Ascending aorta (tissue), 2 donors: ENCODE data around the gene MARCHF3. TPM values are rescaled to one million over a fixed set of nuclear protein-coding genes. Genes with fewer than 3 reads are reported as not detected.

Experiments
- DNase-seq, 2 donors: peaks; one replicate each; pipeline ENCODE4 v3.0.0-alpha.2; 2019; ENCODE audit warnings: low spot score in 2 of 2
- H3K27ac ChIP-seq, 2 donors: fragments of 200-600 bp; sonication (generic); one replicate each; pipeline ENCODE4 v1.5.1; 2016 to 2017; ENCODE audit warnings: mild to moderate bottlenecking in 1 of 2
- H3K27me3 ChIP-seq: fragments of 200-600 bp; sonication (generic); one replicate; pipeline ENCODE4 v1.5.1; 2017
- H3K36me3 ChIP-seq, 2 donors: fragments of 200-600 bp; sonication (generic); one replicate each; pipeline ENCODE4 v1.5.1; 2016
- H3K4me1 ChIP-seq, 2 donors: fragments of 200-600 bp; sonication (generic); one replicate each; pipeline ENCODE4 v1.5.1; 2016 to 2017; ENCODE audit warnings: mild to moderate bottlenecking in 1 of 2
- H3K4me3 ChIP-seq, 2 donors: fragments of 200-600 bp; sonication (generic); one replicate each; pipeline ENCODE4 v1.5.1; 2016 to 2017; ENCODE audit warnings: mild to moderate bottlenecking in 1 of 2
- H3K9me3 ChIP-seq, 2 donors: fragments of 200-600 bp; sonication (generic); one replicate each; pipeline ENCODE4 v1.5.1; 2016
- intact Hi-C: fragments of 100-400 bp; cut with DNase I; formaldehyde crosslinking; loops from one replicate; pipeline ENCODE4 v1.15.1; 2023
- total RNA-seq: library from RNA; depleted of rRNA; stranded (reverse); fragments of >200 nt; gene quantifications from one replicate; pipeline ENCODE4 v1.1.0, GENCODE V29; 2016
- TF ChIP-seq, protein P1 (sequence below), 3 experiments: fragments of 200-600 bp in 2 of 3; fragments of 450-650 bp in 1 of 3; sonication (generic) in 2 of 3; IDR thresholded peaks; one replicate each; pipeline ENCODE4 v1.5.1; 2016 to 2019; ENCODE audit warnings: antibody characterized with exemption in 3 of 3, mild to moderate bottlenecking in 1 of 3, moderate library complexity in 1 of 3

MARCHF3 gene
- total RNA-seq, 1 donor from 2014 or later = 22.6 TPM

DNA sequence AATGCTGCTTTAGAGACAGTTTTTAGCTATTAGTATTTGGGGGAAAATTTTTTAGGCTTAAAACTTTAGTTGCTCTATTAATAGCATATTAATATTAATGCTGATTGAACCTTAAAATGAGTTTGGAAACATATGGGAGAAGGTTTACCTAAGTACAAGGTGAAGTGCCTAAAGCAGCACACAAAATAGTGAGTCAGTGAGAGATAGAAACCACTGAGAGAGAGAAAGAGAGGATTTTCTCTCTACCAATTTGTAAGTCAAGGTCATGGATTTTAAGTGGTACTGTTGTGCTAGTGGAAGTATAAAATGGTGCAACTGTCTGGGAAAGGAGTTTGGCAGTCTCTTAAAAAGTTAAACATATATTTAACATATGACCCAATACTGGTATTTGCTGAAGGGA is 64.9 kb downstream of the MARCHF3 start:
- Histone ChIP-seq H3K9me3 (no peaks in the 10 kb centered on the region), H3K27me3 (no peaks in the 10 kb centered on the region), H3K4me1 (no peaks in the 10 kb centered on the region), H3K36me3 (no peaks in the 10 kb centered on the region), H3K4me3 (no peak overlapping the region), H3K27ac (no peak overlapping the region)
- intact Hi-C loops = no loop called here
- TF ChIP-seq, protein P1, sequence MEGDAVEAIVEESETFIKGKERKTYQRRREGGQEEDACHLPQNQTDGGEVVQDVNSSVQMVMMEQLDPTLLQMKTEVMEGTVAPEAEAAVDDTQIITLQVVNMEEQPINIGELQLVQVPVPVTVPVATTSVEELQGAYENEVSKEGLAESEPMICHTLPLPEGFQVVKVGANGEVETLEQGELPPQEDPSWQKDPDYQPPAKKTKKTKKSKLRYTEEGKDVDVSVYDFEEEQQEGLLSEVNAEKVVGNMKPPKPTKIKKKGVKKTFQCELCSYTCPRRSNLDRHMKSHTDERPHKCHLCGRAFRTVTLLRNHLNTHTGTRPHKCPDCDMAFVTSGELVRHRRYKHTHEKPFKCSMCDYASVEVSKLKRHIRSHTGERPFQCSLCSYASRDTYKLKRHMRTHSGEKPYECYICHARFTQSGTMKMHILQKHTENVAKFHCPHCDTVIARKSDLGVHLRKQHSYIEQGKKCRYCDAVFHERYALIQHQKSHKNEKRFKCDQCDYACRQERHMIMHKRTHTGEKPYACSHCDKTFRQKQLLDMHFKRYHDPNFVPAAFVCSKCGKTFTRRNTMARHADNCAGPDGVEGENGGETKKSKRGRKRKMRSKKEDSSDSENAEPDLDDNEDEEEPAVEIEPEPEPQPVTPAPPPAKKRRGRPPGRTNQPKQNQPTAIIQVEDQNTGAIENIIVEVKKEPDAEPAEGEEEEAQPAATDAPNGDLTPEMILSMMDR (IDR thresholded peaks at IDR 0.05) = no peak
- DNase-seq = no peak

DNA sequence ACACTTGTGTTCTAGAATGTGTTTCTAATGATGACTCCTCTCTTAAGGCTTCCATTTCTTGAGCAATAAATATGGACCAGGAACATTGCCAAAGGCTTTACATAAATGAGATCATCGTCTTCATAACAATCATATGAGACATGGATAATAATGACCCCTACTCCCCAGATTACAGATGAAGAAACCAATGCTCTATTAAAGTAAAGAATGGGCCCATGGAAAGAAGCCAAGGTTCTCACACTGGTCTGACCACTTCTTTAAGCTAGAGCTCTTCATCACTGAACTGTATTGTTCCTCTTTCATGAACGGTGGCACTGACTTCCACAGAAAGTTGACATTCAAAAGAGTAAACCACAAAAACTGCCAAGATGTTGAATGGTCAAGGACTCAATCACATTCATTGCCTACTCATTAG is 65.3 kb downstream of the MARCHF3 start:
- intact Hi-C loops = no loop called here
- H3K4me1 ChIP-seq = no peaks in the 10 kb centered on the region
- H3K36me3 ChIP-seq = no peaks in the 10 kb centered on the region
- TF ChIP-seq, protein P1 (IDR thresholded peaks at IDR 0.05) = no peak
- no peaks in the 10 kb centered on the region for H3K9me3 ChIP-seq
- H3K27ac ChIP-seq = no peak overlapping the region
- no peaks in the 10 kb centered on the region for H3K27me3 ChIP-seq
- H3K4me3 ChIP-seq = no peak overlapping the region
- no peak for DNase-seq

DNA sequence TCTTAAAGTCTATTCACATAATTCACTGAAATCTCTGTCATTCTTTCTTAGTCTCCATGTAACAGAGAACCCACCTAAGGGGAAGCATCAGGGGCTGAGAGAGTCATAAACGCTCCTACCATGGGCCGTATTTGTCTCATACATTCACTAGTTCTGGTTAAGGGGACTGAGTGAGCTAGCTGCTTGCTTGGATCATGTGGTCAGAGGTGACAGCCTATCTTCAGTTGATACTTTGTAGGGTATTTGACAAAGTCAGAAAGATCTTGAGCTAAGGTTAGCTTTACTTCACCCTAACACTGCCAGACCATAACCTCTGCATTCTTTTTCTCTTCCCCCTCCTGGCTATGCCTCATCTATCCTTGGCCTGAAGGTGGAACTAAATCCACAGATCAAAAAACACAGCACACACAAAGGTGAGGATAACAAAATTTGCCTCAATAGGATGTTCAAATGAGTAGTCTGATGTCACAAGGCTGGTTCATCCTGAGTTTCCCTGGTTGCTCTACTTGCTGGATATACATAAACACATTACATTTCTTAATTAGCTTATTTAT is 66.5 kb downstream of the MARCHF3 start:
- Histone ChIP-seq H3K27ac (no peak overlapping the region), H3K36me3 (no peaks in the 10 kb centered on the region), H3K4me1 (no peaks in the 10 kb centered on the region), H3K27me3 (no peaks in the 10 kb centered on the region), H3K4me3 (no peak overlapping the region), H3K9me3 (no peaks in the 10 kb centered on the region)
- DNase-seq = no peak
- intact Hi-C loops = no loop called here
- TF ChIP-seq, protein P1 (IDR thresholded peaks at IDR 0.05) = no peak

DNA sequence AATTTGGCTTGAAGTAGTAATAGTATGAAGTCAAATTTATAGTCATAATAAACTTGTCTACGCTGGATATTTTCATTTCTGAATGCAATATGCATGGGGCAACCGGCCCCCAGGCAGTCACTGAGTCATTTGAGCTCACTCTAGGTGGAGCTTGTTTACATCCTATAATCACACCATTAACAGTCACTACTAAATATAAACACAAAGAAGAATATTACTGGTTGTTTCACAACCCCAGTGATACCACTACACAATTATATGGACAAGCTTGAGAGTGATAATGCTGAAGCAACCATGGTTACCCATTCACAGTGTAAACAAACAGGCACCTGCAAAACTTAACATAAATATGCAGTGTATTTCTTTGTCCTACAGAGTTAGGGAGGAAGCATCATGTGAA is 68.7 kb downstream of the MARCHF3 start:
- Histone ChIP-seq H3K4me1 (no peaks in the 10 kb centered on the region), H3K4me3 (no peak overlapping the region), H3K36me3 (no peaks in the 10 kb centered on the region), H3K9me3 (no peaks in the 10 kb centered on the region), H3K27me3 (no peaks in the 10 kb centered on the region), H3K27ac (no peak overlapping the region)
- intact Hi-C loops = no loop called here
- TF ChIP-seq, protein P1 (IDR thresholded peaks at IDR 0.05) = no peak
- DNase-seq = no peak

DNA sequence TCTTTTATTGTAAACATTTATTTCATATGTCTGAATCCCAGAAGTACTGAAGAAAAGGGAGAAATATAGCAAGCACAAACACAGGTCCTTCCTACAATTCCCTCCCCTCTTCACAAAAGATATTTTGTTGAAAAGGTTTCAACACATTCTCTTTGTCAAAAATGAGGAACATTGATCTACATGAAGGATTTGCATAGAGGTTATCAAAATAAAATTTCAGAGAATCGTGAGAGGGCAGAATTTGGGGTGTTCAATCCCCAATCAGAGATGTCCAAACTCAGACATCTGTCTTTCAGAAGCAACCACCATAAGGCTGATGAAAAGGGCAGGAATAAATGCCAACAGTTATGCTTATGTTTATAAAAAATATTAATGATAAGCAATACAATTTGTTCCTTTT is 69.2 kb downstream of the MARCHF3 start:
- no peak overlapping the region for H3K27ac ChIP-seq

More for the DNA sequence above, 69.2 kb downstream of the MARCHF3 start:
- intact Hi-C loops = no loop called here
- no peak for DNase-seq
- no peaks in the 10 kb centered on the region for H3K36me3 ChIP-seq
- H3K4me1 ChIP-seq = no peaks in the 10 kb centered on the region
- H3K27me3 ChIP-seq = no peaks in the 10 kb centered on the region
- no peak overlapping the region for H3K4me3 ChIP-seq
- no peaks in the 10 kb centered on the region for H3K9me3 ChIP-seq
- TF ChIP-seq, protein P1 (IDR thresholded peaks at IDR 0.05) = no peak
